ENCODE measurements around the gene FLNC. TPM values are rescaled to one million over a fixed set of nuclear protein-coding genes. Genes with fewer than 3 reads are reported as not detected.

Gene FLNC
- polyA plus RNA-seq, 3 donors, result 0.01 TPM; not detected in 2

GRCh38 chr7:128810473-128810872 is 19.7 kb upstream of the FLNC start:
- H3K79me2 ChIP-seq (ENCODE audit: insufficient read depth, low read length), result no peaks in the 10 kb centered on the region
- no CpG with 5 or more reads among the region's 2 CpGs for WGBS (ENCODE audit: insufficient coverage)
- H3K4me3 Mint-ChIP-seq, result no peak overlapping the region

GRCh38 chr7:128810997-128811396 is 19.2 kb upstream of the FLNC start:
- Mint-ChIP-seq H3K27ac (no peak overlapping the region), H3K4me3 (no peak overlapping the region), H3K4me1 (peaks cover 18% of the 10 kb centered on the region), H3K9me3 (peaks cover 0 to 2% (median 0%) of the 10 kb centered on the region in 7 donors), H3K27me3 (ENCODE audit: low read depth in 3 of 3) (peaks cover 1 to 2% (median 2%) of the 10 kb centered on the region in 3 donors), H3K36me3 (no peaks in the 10 kb centered on the region)
- no peak for TF ChIP-seq CTCF (IDR thresholded peaks at IDR 0.05)
- H3K79me2 ChIP-seq (ENCODE audit: insufficient read depth, low read length), result no peaks in the 10 kb centered on the region
- H2AFZ ChIP-seq (ENCODE audit: insufficient read depth, low read depth, low read length, poor library complexity, severe bottlenecking), result no peak overlapping the region
- no peaks in the 10 kb centered on the region for H4K20me1 ChIP-seq (ENCODE audit: insufficient read depth, low read length)
- peaks cover 31 to 33% of the 10 kb centered on the region in 2 donors for H3K4me1 ChIP-seq (ENCODE audit: control insufficient read depth in 1 of 2, insufficient read depth in 2 of 2, low read length in 2 of 2)
- no peaks in the 10 kb centered on the region for H3K9me3 ChIP-seq (replicated peaks in 1 of 2; ENCODE audit: control insufficient read depth in 1 of 2, insufficient read depth in 1 of 2, low read length in 2 of 2)
- intact Hi-C loops (cut with micrococcal nuclease), result no loop called here
- no peaks in the 10 kb centered on the region for H3K36me3 ChIP-seq (replicated peaks in 1 of 2; ENCODE audit: control insufficient read depth in 1 of 2, insufficient read depth in 2 of 2, low read length in 2 of 2)
- 100% methylated on average over 1 of the region's 3 CpGs for WGBS (ENCODE audit: insufficient coverage)
- no peaks in the 10 kb centered on the region for H3K27me3 ChIP-seq (ENCODE audit: control insufficient read depth in 2 of 2, insufficient read depth in 2 of 2, low read length in 2 of 2)
- H3K9ac ChIP-seq (ENCODE audit: insufficient read depth, low read length, poor library complexity, severe bottlenecking), result no peak overlapping the region
- no peak overlapping the region for H3K4me3 ChIP-seq (replicated peaks in 1 of 3; ENCODE audit: low read depth in 2 of 3, low read length in 3 of 3)
- DNase-seq, result no peak
- no peak overlapping the region for H3K27ac ChIP-seq (ENCODE audit: low read depth in 1 of 2, low read length in 2 of 2)
- no peak overlapping the region for H3K4me2 ChIP-seq (replicated peaks; ENCODE audit: extremely low read depth, low read length, poor library complexity, severe bottlenecking)

More at GRCh38 chr7:128810473-128810872, 19.7 kb upstream of the FLNC start:
- H3K4me3 ChIP-seq (replicated peaks in 1 of 3; ENCODE audit: low read depth in 2 of 3, low read length in 3 of 3), result no peak overlapping the region
- no peak overlapping the region for H3K27ac ChIP-seq (ENCODE audit: low read depth in 1 of 2, low read length in 2 of 2)
- H3K36me3 ChIP-seq (replicated peaks in 1 of 2; ENCODE audit: control insufficient read depth in 1 of 2, insufficient read depth in 2 of 2, low read length in 2 of 2), result no peaks in the 10 kb centered on the region
- no peaks in the 10 kb centered on the region for H3K27me3 ChIP-seq (ENCODE audit: control insufficient read depth in 2 of 2, insufficient read depth in 2 of 2, low read length in 2 of 2)
- H2AFZ ChIP-seq (ENCODE audit: insufficient read depth, low read depth, low read length, poor library complexity, severe bottlenecking), result no peak overlapping the region
- DNase-seq, result no peak
- Mint-ChIP-seq H3K27me3 (ENCODE audit: low read depth in 3 of 3) (peaks cover 1 to 2% (median 2%) of the 10 kb centered on the region in 3 donors), H3K9me3 (peaks cover 0 to 1% (median 0%) of the 10 kb centered on the region in 7 donors), H3K27ac (no peak overlapping the region), H3K36me3 (no peaks in the 10 kb centered on the region), H3K4me1 (peaks cover 13% of the 10 kb centered on the region)
- H3K9ac ChIP-seq (ENCODE audit: insufficient read depth, low read length, poor library complexity, severe bottlenecking), result no peak overlapping the region
- TF ChIP-seq CTCF (IDR thresholded peaks at IDR 0.05), result no peak
- H4K20me1 ChIP-seq (ENCODE audit: insufficient read depth, low read length), result no peaks in the 10 kb centered on the region
- peaks cover 26 to 28% of the 10 kb centered on the region in 2 donors for H3K4me1 ChIP-seq (ENCODE audit: control insufficient read depth in 1 of 2, insufficient read depth in 2 of 2, low read length in 2 of 2)
- no peak overlapping the region for H3K4me2 ChIP-seq (replicated peaks; ENCODE audit: extremely low read depth, low read length, poor library complexity, severe bottlenecking)
- H3K9me3 ChIP-seq (replicated peaks in 1 of 2; ENCODE audit: control insufficient read depth in 1 of 2, insufficient read depth in 1 of 2, low read length in 2 of 2), result no peaks in the 10 kb centered on the region
- intact Hi-C loops (cut with micrococcal nuclease), result no loop called here
